HL-60/S4 (cell line): ENCODE results near the gene GPATCH1.
"Not testable (repeated sequence)": the region's sequence is repeated elsewhere in the genome, so short reads cannot be mapped to it uniquely, and the experiment has no call there.

Experiments
- in situ Hi-C: fragments of 300-500 bp; cut with MboI; formaldehyde crosslinking; loops from 2 replicates; pipeline ENCODE4 v1.14.3; 2022; ENCODE audit warnings: low sequenced_read_pairs

The GPATCH1 gene

GRCh38 chr19:33111587-33111986 lies 30.6 kb downstream of the GPATCH1 start:
- in situ Hi-C loops, result no loop called here

GRCh38 chr19:33114312-33114711 lies 33.3 kb downstream of the GPATCH1 start:
- in situ Hi-C loops, result no loop called here

- in situ Hi-C loops, result no loop called here
These were observed 36.5 kb downstream of the GPATCH1 start for GRCh38 chr19:33117501-33117900.

- in situ Hi-C loops, result no loop called here
These were observed 37.7 kb downstream of the GPATCH1 start for GRCh38 chr19:33118643-33119042.

- in situ Hi-C loops, result loop anchor here (25.0 kb wide), 1 partner anchor 288 kb away; no protein-coding TSS in a partner anchor
These were observed 43.5 kb downstream of the GPATCH1 start for GRCh38 chr19:33124207-33125098.

GRCh38 chr19:33125929-33126388 lies 45.0 kb downstream of the GPATCH1 start:
- in situ Hi-C loops, result loop anchor here (25.0 kb wide), 1 partner anchor 286 kb away; no protein-coding TSS in a partner anchor

GRCh38 chr19:33126712-33127111 lies 45.7 kb downstream of the GPATCH1 start:
- in situ Hi-C loops, result loop anchor here (25.0 kb wide), 1 partner anchor 286 kb away; no protein-coding TSS in a partner anchor

- in situ Hi-C loops, result loop anchor here (25.0 kb wide), 1 partner anchor 282 kb away; no protein-coding TSS in a partner anchor
These were observed 48.9 kb downstream of the GPATCH1 start for GRCh38 chr19:33129901-33130300.

- in situ Hi-C loops, result loop anchor here (25.0 kb wide), 1 partner anchor 282 kb away; no protein-coding TSS in a partner anchor
These were observed 49.5 kb downstream of the GPATCH1 start for GRCh38 chr19:33130433-33130832.

- in situ Hi-C loops, result loop anchor here (25.0 kb wide), 1 partner anchor 280 kb away; no protein-coding TSS in a partner anchor
These were observed 51.0 kb downstream of the GPATCH1 start, which contains the start of gene WDR88 for GRCh38 chr19:33132021-33132420. Gene WDR88 (plus strand): TSS chr19:33132114. CDS start chr19:33132170, 56 bp downstream.

GRCh38 chr19:33132425-33132824 lies 51.4 kb downstream of the GPATCH1 start:
- in situ Hi-C loops, result loop anchor here (25.0 kb wide), 1 partner anchor 280 kb away; no protein-coding TSS in a partner anchor

GRCh38 chr19:33133438-33134031 lies 52.6 kb downstream of the GPATCH1 start:
- in situ Hi-C loops, result loop anchor here (25.0 kb wide), 1 partner anchor 279 kb away; no protein-coding TSS in a partner anchor

GRCh38 chr19:33134571-33135041 lies 53.6 kb downstream of the GPATCH1 start:
- in situ Hi-C loops, result loop anchor here (25.0 kb wide), 1 partner anchor 278 kb away; no protein-coding TSS in a partner anchor

- in situ Hi-C loops, result loop anchor here (25.0 kb wide), 1 partner anchor 273 kb away; no protein-coding TSS in a partner anchor
These were observed 58.2 kb downstream of the GPATCH1 start for GRCh38 chr19:33139165-33139564.

GRCh38 chr19:33143897-33144405 lies 63.0 kb downstream of the GPATCH1 start:
- in situ Hi-C loops, result loop anchor here (5.0 to 25.0 kb wide), 2 partner anchors 33 to 268 kb away; no protein-coding TSS in a partner anchor

GRCh38 chr19:33146209-33146608 lies 65.2 kb downstream of the GPATCH1 start:
- in situ Hi-C loops, result loop anchor here (25.0 kb wide), 1 partner anchor 266 kb away; no protein-coding TSS in a partner anchor

- in situ Hi-C loops, result loop anchor here (25.0 kb wide), 1 partner anchor 265 kb away; no protein-coding TSS in a partner anchor
These were observed 66.6 kb downstream of the GPATCH1 start for GRCh38 chr19:33147538-33147937.

- in situ Hi-C loops, result no loop called here
These were observed 70.0 kb downstream of the GPATCH1 start for GRCh38 chr19:33150852-33151518.

- in situ Hi-C loops, result no loop called here
These were observed 71.2 kb downstream of the GPATCH1 start for GRCh38 chr19:33152176-33152575.

GRCh38 chr19:33152625-33153024 lies 71.6 kb downstream of the GPATCH1 start:
- in situ Hi-C loops, result not testable (repeated sequence)
